ENCODE data around the gene SRGAP1.
A peak's percentile ranks its signal among the peaks of the same experiment; 100 is the strongest.

Gene SRGAP1

DNA sequence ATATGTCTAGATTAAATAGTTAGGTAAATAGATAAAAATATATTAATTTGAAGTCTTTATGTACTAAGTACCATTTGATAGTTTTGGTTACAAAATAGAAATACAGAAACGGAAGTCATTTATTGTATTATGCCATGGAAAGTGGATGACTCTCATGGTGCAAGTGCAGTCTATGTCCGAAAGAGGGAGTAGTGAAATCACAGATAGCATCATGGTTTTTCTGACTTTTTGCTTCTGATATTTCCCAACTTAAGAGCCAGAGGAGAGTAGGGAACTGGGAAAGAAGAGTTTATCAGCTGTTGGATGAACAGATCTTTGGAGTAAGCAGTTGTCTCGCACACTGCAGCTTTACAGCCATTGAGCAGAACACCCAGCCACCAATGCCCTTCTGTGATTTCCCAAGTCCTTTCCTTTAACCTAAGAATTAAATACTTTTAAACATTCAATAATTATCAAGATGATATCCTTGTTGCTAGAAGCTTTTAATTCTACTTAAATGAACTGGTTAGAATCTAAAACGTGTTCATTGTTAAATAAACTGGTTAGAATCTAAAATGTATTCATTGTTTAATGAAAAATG, 18.4 kb upstream of the SRGAP1 start:
- TF ChIP-seq CTCF (IDR thresholded peaks at IDR 0.05; ENCODE audit: extremely low read depth, insufficient read depth, missing control alignments) = peak; percentile 66
- in situ Hi-C loops (cut with MboI; ENCODE audit: low pct_unique_long_range_greater_than_20kb, low sequenced_read_pairs, unreplicated experiment) = loop anchor here (25.0 kb wide), 1 partner anchor 561 kb away; the partner anchor contains the start of gene C12orf56
- DNase-seq (ENCODE audit: low spot score) = peak; percentile 67

GRCh38 chr12:63828867-63829266, 15.6 kb upstream of the SRGAP1 start:
- no peak for DNase-seq (ENCODE audit: low spot score)
- TF ChIP-seq CTCF (IDR thresholded peaks at IDR 0.05; ENCODE audit: extremely low read depth, insufficient read depth, missing control alignments) = no peak
- in situ Hi-C loops (cut with MboI; ENCODE audit: low pct_unique_long_range_greater_than_20kb, low sequenced_read_pairs, unreplicated experiment) = loop anchor here (25.0 kb wide), 1 partner anchor 558 kb away; the partner anchor contains the start of gene C12orf56

DNA sequence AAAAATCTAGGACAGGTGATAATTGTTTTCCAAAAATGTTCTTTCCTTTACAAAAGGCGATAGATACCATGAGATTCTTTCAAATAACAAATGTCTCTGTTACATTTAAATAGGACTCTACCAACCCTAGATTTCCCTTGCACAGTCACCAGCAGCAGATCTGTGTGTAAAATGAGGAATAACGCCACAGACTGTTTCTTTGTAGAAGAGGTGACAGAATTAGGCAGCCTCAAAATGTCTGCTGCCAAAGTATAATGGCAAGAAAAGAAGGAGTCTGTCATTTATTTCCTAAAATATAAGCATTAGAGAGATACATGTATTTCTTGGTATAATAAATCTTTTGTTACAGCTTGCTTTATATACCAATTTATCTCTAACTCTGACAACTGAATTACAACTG, 8.5 kb upstream of the SRGAP1 start:
- in situ Hi-C loops (cut with MboI; ENCODE audit: low pct_unique_long_range_greater_than_20kb, low sequenced_read_pairs, unreplicated experiment) = loop anchor here (10.0 to 25.0 kb wide), 2 partner anchors 419 to 551 kb away; partner anchors contain the start of gene C12orf56
- DNase-seq (ENCODE audit: low spot score) = no peak
- no peak for TF ChIP-seq CTCF (IDR thresholded peaks at IDR 0.05; ENCODE audit: extremely low read depth, insufficient read depth, missing control alignments)

DNA sequence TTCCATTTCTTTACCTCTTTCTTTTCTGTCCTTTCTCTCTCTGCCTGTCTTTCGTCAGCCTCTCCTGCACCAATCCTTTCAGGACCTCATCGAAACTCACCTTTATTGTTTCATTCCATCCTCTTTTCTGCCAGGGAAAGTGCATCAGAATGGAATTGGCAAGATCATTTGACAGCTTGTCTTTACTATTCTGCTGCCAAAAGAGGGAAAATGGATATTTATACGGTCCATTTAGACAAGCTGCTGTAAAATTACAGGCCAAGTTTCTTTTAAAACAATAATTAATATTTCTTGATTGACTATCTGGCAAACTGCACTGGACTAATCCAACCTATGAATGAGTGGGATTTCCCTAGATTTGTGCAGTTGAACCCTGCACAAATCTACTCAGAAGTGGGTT, 7.6 kb upstream of the SRGAP1 start:
- in situ Hi-C loops (cut with MboI; ENCODE audit: low pct_unique_long_range_greater_than_20kb, low sequenced_read_pairs, unreplicated experiment) = loop anchor here (10.0 to 25.0 kb wide), 2 partner anchors 418 to 550 kb away; partner anchors contain the start of gene C12orf56
- TF ChIP-seq CTCF (IDR thresholded peaks at IDR 0.05; ENCODE audit: extremely low read depth, insufficient read depth, missing control alignments) = no peak
- DNase-seq (ENCODE audit: low spot score) = no peak

DNA sequence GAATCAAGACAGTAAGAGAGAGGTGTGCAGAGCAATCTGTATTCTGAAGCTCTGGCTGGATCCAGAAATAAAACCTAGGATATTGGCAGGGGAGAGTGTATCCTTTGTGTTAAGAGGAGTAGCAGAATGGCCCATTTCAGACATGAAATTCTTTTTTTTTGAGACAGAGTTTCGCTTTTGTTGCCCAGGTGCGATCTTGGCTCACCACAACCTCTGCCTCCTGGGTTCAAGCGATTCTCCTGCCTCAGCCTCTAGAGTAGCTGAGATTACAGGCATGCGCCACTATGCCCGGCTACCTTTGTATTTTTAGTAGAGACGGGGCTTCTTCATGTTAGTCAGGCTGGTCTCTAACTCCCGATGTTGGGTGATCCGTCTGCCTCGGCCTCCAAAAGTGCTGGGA, 6.1 kb upstream of the SRGAP1 start:
- TF ChIP-seq CTCF (IDR thresholded peaks at IDR 0.05; ENCODE audit: extremely low read depth, insufficient read depth, missing control alignments) = no peak
- in situ Hi-C loops (cut with MboI; ENCODE audit: low pct_unique_long_range_greater_than_20kb, low sequenced_read_pairs, unreplicated experiment) = loop anchor here (10.0 to 25.0 kb wide), 2 partner anchors 416 to 549 kb away; partner anchors contain the start of gene C12orf56
- no peak for DNase-seq (ENCODE audit: low spot score)

GRCh38 chr12:63841011-63841410, 3.5 kb upstream of the SRGAP1 start:
- DNase-seq (ENCODE audit: low spot score) = no peak
- in situ Hi-C loops (cut with MboI; ENCODE audit: low pct_unique_long_range_greater_than_20kb, low sequenced_read_pairs, unreplicated experiment) = loop anchor here (25.0 kb wide), 1 partner anchor 546 kb away; the partner anchor contains the start of gene C12orf56
- no peak for TF ChIP-seq CTCF (IDR thresholded peaks at IDR 0.05; ENCODE audit: extremely low read depth, insufficient read depth, missing control alignments)

Data from GM13977 (cell line).